GM23248 (cell line): ENCODE data around the gene ISG20L2.

Experiments
- EZH2 ChIP-seq: fragments of 200-600 bp; sonication (generic); IDR thresholded peaks from 2 replicates; pipeline ENCODE4 v1.6.1; 2018; ENCODE audit warnings: antibody characterized with exemption, mild to moderate bottlenecking; ENCODE audit not compliant: insufficient read depth, poor library complexity, severe bottlenecking
- EZH2phosphoT487 ChIP-seq: fragments of 200-600 bp; sonication (generic); IDR thresholded peaks from 2 replicates; pipeline ENCODE4 v1.6.1; 2018; ENCODE audit warnings: antibody characterized with exemption, moderate library complexity, mild to moderate bottlenecking, low read depth; ENCODE audit not compliant: insufficient read depth

GRCh38 chr1:156741481-156741983 is 13.0 kb upstream of the ISG20L2 start:
- no peak for TF ChIP-seq EZH2phosphoT487
- TF ChIP-seq EZH2: no peak
